Calu3 (cell line): Measurements from ENCODE around the gene RASSF4. TPM values are rescaled to one million over a fixed set of nuclear protein-coding genes. Genes with fewer than 3 reads are reported as not detected.

Experiments
- BruUV-seq: library from RNA; stranded (reverse); fragments of 400-500 nt; replicated peaks from 2 replicates; lab custom pipeline; 2021; lab: Mats Ljungman, UMichigan
- CTCF ChIA-PET: fragments of 300-600 bp; sonication (Branson Sonifier 250); formaldehyde crosslinking; loops from one replicate; lab custom pipeline; 2022; ENCODE audit warnings: antibody characterized with exemption; lab: Charles Lee
- DNase-seq: peaks from one replicate; pipeline ENCODE4 v3.0.0; 2022
- H3K27ac Mint-ChIP-seq: one replicate; pipeline ENCODE4 v1.8.0; 2022; ENCODE audit warnings: mixed read lengths; ENCODE audit not compliant: unreplicated experiment
- H3K27me3 Mint-ChIP-seq: one replicate; pipeline ENCODE4 v1.8.0; 2022; ENCODE audit warnings: mixed read lengths; ENCODE audit not compliant: unreplicated experiment
- H3K36me3 Mint-ChIP-seq: one replicate; pipeline ENCODE4 v1.8.0; 2022; ENCODE audit warnings: mild to moderate bottlenecking, moderate library complexity, mixed read lengths; ENCODE audit not compliant: insufficient read depth, unreplicated experiment
- H3K4me1 Mint-ChIP-seq: one replicate; pipeline ENCODE4 v1.8.0; 2022; ENCODE audit warnings: mild to moderate bottlenecking, low read depth, mixed read lengths; ENCODE audit not compliant: unreplicated experiment
- H3K4me3 Mint-ChIP-seq: one replicate; pipeline ENCODE4 v1.8.0; 2022; ENCODE audit warnings: mild to moderate bottlenecking, low read depth, moderate library complexity, mixed read lengths; ENCODE audit not compliant: unreplicated experiment
- H3K9me3 Mint-ChIP-seq: one replicate; pipeline ENCODE4 v1.8.0; 2022; ENCODE audit warnings: low read depth, mixed read lengths; ENCODE audit not compliant: unreplicated experiment
- CTCF ChIP-seq: fragments of 200-600 bp; IDR thresholded peaks from one replicate; pipeline ENCODE4 v1.8.0; 2022; ENCODE audit warnings: antibody characterized with exemption; ENCODE audit not compliant: unreplicated experiment
- intact Hi-C: fragments of 100-400 bp; cut with micrococcal nuclease; formaldehyde crosslinking; loops from one replicate; pipeline ENCODE4 v1.10.0; 2022; ENCODE audit not compliant: unreplicated experiment
- total RNA-seq: library from RNA; stranded (reverse); gene quantifications from 2 replicates; pipeline ENCODE4 v1.2.3, GENCODE V29; 2022

The RASSF4 gene
- total RNA-seq, 1 experiment from 2014 or later = 2.2 TPM

- H3K36me3 Mint-ChIP-seq = peaks cover 12% of the 10 kb centered on the region
- intact Hi-C loops = no loop called here
These were observed 26.6 kb downstream of the RASSF4 start for GRCh38 chr10:44986179-44986578.

GRCh38 chr10:44986670-44987069, 27.1 kb downstream of the RASSF4 start:
- no TSS peak for BruUV-seq
- peaks cover 7% of the 10 kb centered on the region for H3K36me3 Mint-ChIP-seq
- CTCF ChIA-PET = no interaction called here
- DNase-seq = no peak
- H3K4me3 Mint-ChIP-seq = no peak overlapping the region
- H3K4me1 Mint-ChIP-seq = peaks cover 41% of the 10 kb centered on the region
- intact Hi-C loops = no loop called here
- no peak overlapping the region for H3K27ac Mint-ChIP-seq
- no peaks in the 10 kb centered on the region for H3K27me3 Mint-ChIP-seq
- H3K9me3 Mint-ChIP-seq = no peaks in the 10 kb centered on the region
- TF ChIP-seq CTCF = no peak

More at GRCh38 chr10:44986179-44986578, 26.6 kb downstream of the RASSF4 start:
- H3K27me3 Mint-ChIP-seq = no peaks in the 10 kb centered on the region
- H3K27ac Mint-ChIP-seq = no peak overlapping the region
- CTCF ChIA-PET = no interaction called here
- H3K9me3 Mint-ChIP-seq = no peaks in the 10 kb centered on the region
- DNase-seq = no peak
- no peak overlapping the region for H3K4me3 Mint-ChIP-seq
- no TSS peak for BruUV-seq
- H3K4me1 Mint-ChIP-seq = peaks cover 46% of the 10 kb centered on the region
- no peak for TF ChIP-seq CTCF

GRCh38 chr10:44988957-44989585, 29.5 kb downstream of the RASSF4 start:
- H3K9me3 Mint-ChIP-seq = no peaks in the 10 kb centered on the region
- H3K27me3 Mint-ChIP-seq = no peaks in the 10 kb centered on the region
- no TSS peak for BruUV-seq
- no peak overlapping the region for H3K4me3 Mint-ChIP-seq
- CTCF ChIA-PET = interaction anchor here (1.8 kb wide), 1 partner anchor 56 kb away, joined by 11 read pairs; no protein-coding TSS in a partner anchor
- H3K27ac Mint-ChIP-seq = no peak overlapping the region
- DNase-seq = no peak
- no peak for TF ChIP-seq CTCF
- H3K4me1 Mint-ChIP-seq = peaks cover 22% of the 10 kb centered on the region
- no peaks in the 10 kb centered on the region for H3K36me3 Mint-ChIP-seq
- intact Hi-C loops = no loop called here

- no peak for DNase-seq
- BruUV-seq = no TSS peak
- H3K4me3 Mint-ChIP-seq = no peak overlapping the region
- no peaks in the 10 kb centered on the region for H3K9me3 Mint-ChIP-seq
- peaks cover 16% of the 10 kb centered on the region for H3K4me1 Mint-ChIP-seq
- CTCF ChIA-PET = interaction anchor here (1.3 to 1.8 kb wide), 2 partner anchors 9 to 57 kb away, joined by 3 to 11 read pairs; no protein-coding TSS in a partner anchor
- H3K36me3 Mint-ChIP-seq = no peaks in the 10 kb centered on the region
- H3K27ac Mint-ChIP-seq = peak overlapping the region; percentile 34
- H3K27me3 Mint-ChIP-seq = no peaks in the 10 kb centered on the region
- no peak for TF ChIP-seq CTCF
- intact Hi-C loops = loop anchor here (5.0 kb wide), 1 partner anchor 57 kb away; no protein-coding TSS in a partner anchor
These were observed 30.1 kb downstream of the RASSF4 start for GRCh38 chr10:44989597-44990301.
